Ovary (tissue), 9 donors: ENCODE measurements around the gene GPD2. TPM values are rescaled to one million over a fixed set of nuclear protein-coding genes. Genes with fewer than 3 reads are reported as not detected.

Experiments used
- DNase-seq, 5 donors: peaks; one replicate each; pipeline ENCODE4 v3.0.0-alpha.2; 2019 to 2020
- H3K27ac ChIP-seq, 2 donors: fragments of 200-600 bp; one replicate each; pipeline versions ENCODE4 v1.5.1 to v1.8.0; 2019 to 2022
- H3K27me3 ChIP-seq: fragments of 200-600 bp; one replicate; pipeline ENCODE4 v1.8.0; 2022
- H3K36me3 ChIP-seq: fragments of 200-600 bp; sonication (generic); one replicate; pipeline ENCODE4 v1.5.1; 2019
- H3K4me1 ChIP-seq: one replicate; pipeline ENCODE4 v1.8.1; 2013; ENCODE audit warnings: mild to moderate bottlenecking, moderate library complexity; ENCODE audit not compliant: insufficient read depth
- H3K4me3 ChIP-seq: fragments of 200-600 bp; sonication (generic); one replicate; pipeline ENCODE4 v1.5.1; 2017
- H3K9me3 ChIP-seq, 2 donors: fragments of 200-600 bp in 1 of 2; sonication (generic) in 1 of 2; one replicate each; pipeline versions ENCODE4 v1.5.1 to v1.8.1; 2013 to 2019; ENCODE audit warnings: mild to moderate bottlenecking in 1 of 2, moderate library complexity in 1 of 2
- CTCF ChIP-seq, 3 donors: fragments of 450-650 bp in 2 of 3; fragments of 200-600 bp in 1 of 3; IDR thresholded peaks; one replicate each; pipeline versions ENCODE4 v1.5.1 to v1.8.0; 2016 to 2022; ENCODE audit warnings: antibody characterized with exemption in 3 of 3, mild to moderate bottlenecking in 1 of 3
- EP300 ChIP-seq: sonication (generic); formaldehyde crosslinking; IDR thresholded peaks from one replicate; pipeline ENCODE4 v1.6.1; 2017; ENCODE audit warnings: antibody characterized with exemption
- POLR2A ChIP-seq: fragments of 450-650 bp; IDR thresholded peaks from one replicate; pipeline ENCODE4 v1.6.1; 2017; ENCODE audit warnings: antibody characterized with exemption, mild to moderate bottlenecking, moderate library complexity
- WGBS, 3 donors: extraction: QIAGEN DNeasy Blood & Tissue Kit in 1 of 3; methylation state at CpG; one replicate each; pipeline versions ENCODE4 v1.1.5 to v1.1.7; 2013 to 2017; 5-methylcytosine and 5-hydroxymethylcytosine counted together
- intact Hi-C, 4 donors: fragments of 100-400 bp; cut with DNase I; formaldehyde crosslinking; loops; one replicate each; pipeline versions ENCODE4 v1.11.0 to v1.15.1; 2022 to 2023
- polyA plus RNA-seq, 2 donors: library from polyadenylated mRNA; stranded (reverse); fragments of 200-250 nt in 1 of 2; fragments of 350-450 nt in 1 of 2; fragmentation: Illumina TruSeq in 1 of 2; extraction: RNeasy Lipid Tissue Mini Kit (QIAGEN cat#74804) in 1 of 2; gene quantifications; one replicate each; pipeline ENCODE4 v1.2.3, GENCODE V29; 2013 to 2014
- total RNA-seq, 7 donors: library from RNA; depleted of rRNA in 2 of 7; stranded (reverse); fragments of >200 nt in 2 of 7; fragmentation: NEBNext Ultra II Directional in 3 of 7; extraction: Animal tissue kit (Norgen Biotek cat#: 25700) in 3 of 7; gene quantifications; one replicate each; pipeline versions ENCODE4 v1.1.0 to v1.2.4, GENCODE V29; 2016 to 2023
- donor health status: DM: no; HTN: no; CAD: no; lungs with moderate emphysema.
- donor health status: DM: no; HTN: no; CAD: no.
- donor health status: Bipolar disorder and iron deficiency.
- donor health status: DM: yes; HTN: yes; CAD: no.
- donor health status: DM: no; HTN: no; CAD: no.
- donor health status: DM: yes; HTN: yes; CAD: no.

Gene GPD2
- total and polyA plus RNA-seq, 9 donors, result 6.7 to 61.7 (median 24.5) TPM

- H3K36me3 ChIP-seq, result no peaks in the 10 kb centered on the region
- H3K27me3 ChIP-seq, result no peaks in the 10 kb centered on the region
- TF ChIP-seq CTCF (IDR thresholded peaks at IDR 0.05), result no peak
- TF ChIP-seq POLR2A, result no peak
- TF ChIP-seq EP300, result no peak
- WGBS, 3 donors, result 40 to 50% (median 44%) methylated on average over 2 of the region's 2 CpGs
- no peak for DNase-seq
- intact Hi-C loops, result no loop called here
- H3K4me1 ChIP-seq, result peaks cover 12% of the 10 kb centered on the region
- no peak overlapping the region for H3K4me3 ChIP-seq
- H3K9me3 ChIP-seq, result no peaks in the 10 kb centered on the region
- no peak overlapping the region for H3K27ac ChIP-seq
These were observed 29.4 kb downstream of the GPD2 start for GRCh38 chr2:156465573-156465972.

GRCh38 chr2:156466739-156467405 lies 30.7 kb downstream of the GPD2 start:
- no peaks in the 10 kb centered on the region for H3K9me3 ChIP-seq
- intact Hi-C loops, result no loop called here
- TF ChIP-seq CTCF (IDR thresholded peaks at IDR 0.05), result no peak
- TF ChIP-seq POLR2A, result no peak
- peak overlapping the region in 1 of 2 donors; percentile 64 for H3K27ac ChIP-seq
- H3K36me3 ChIP-seq, result no peaks in the 10 kb centered on the region
- peaks cover 13% of the 10 kb centered on the region for H3K4me1 ChIP-seq
- DNase-seq, result peak; percentile 54 to 77 (median 68)
- H3K27me3 ChIP-seq, result no peaks in the 10 kb centered on the region
- peak overlapping the region; percentile 3 for H3K4me3 ChIP-seq
- 4 to 5% (median 4%) methylated on average over 3 of the region's 3 CpGs for WGBS, 3 donors

- Histone ChIP-seq H3K27ac (no peak overlapping the region), H3K36me3 (no peaks in the 10 kb centered on the region), H3K27me3 (no peaks in the 10 kb centered on the region), H3K4me1 (peaks cover 11% of the 10 kb centered on the region), H3K4me3 (no peak overlapping the region), H3K9me3 (no peaks in the 10 kb centered on the region)
- DNase-seq, result no peak
- TF ChIP-seq CTCF (IDR thresholded peaks at IDR 0.05) (no peak), EP300 (no peak), POLR2A (no peak)
- 19 to 23% (median 21%) methylated on average over 8 of the region's 8 CpGs for WGBS, 3 donors
- intact Hi-C loops, result no loop called here
These were observed 34.9 kb downstream of the GPD2 start for GRCh38 chr2:156470975-156471583.

GRCh38 chr2:156471762-156472161 lies 35.6 kb downstream of the GPD2 start:
- Histone ChIP-seq H3K27me3 (no peaks in the 10 kb centered on the region), H3K27ac (no peak overlapping the region), H3K9me3 (no peaks in the 10 kb centered on the region), H3K4me3 (no peak overlapping the region), H3K36me3 (no peaks in the 10 kb centered on the region), H3K4me1 (peaks cover 10% of the 10 kb centered on the region)
- intact Hi-C loops, result no loop called here
- DNase-seq, result no peak
- TF ChIP-seq CTCF (IDR thresholded peaks at IDR 0.05) (no peak), POLR2A (no peak), EP300 (no peak)
